Measurements from ENCODE around the gene WDR54.
"Not testable (repeated sequence)": the region's sequence is repeated elsewhere in the genome, so short reads cannot be mapped to it uniquely, and the experiment has no call there.

Gene WDR54

GRCh38 chr2:74458938-74459363 is 37.4 kb downstream of the WDR54 start:
- no peak for DNase-seq (ENCODE audit: low read depth)
- peak overlapping the region; percentile 91 for H3K4me3 ChIP-seq (ENCODE audit: low read depth, low read length)
- no peak for TF ChIP-seq MYC (IDR thresholded peaks at IDR 0.05; ENCODE audit: low read depth, low read length)
- no peak for TF ChIP-seq MAX (IDR thresholded peaks at IDR 0.05; ENCODE audit: low read depth, low read length)

- peak overlapping the region; percentile 91 for H3K4me3 ChIP-seq (ENCODE audit: low read depth, low read length)
- not testable (repeated sequence) for DNase-seq (ENCODE audit: low read depth)
Observed at GRCh38 chr2:74459503-74460118, 38.1 kb downstream of the WDR54 start.

DNA sequence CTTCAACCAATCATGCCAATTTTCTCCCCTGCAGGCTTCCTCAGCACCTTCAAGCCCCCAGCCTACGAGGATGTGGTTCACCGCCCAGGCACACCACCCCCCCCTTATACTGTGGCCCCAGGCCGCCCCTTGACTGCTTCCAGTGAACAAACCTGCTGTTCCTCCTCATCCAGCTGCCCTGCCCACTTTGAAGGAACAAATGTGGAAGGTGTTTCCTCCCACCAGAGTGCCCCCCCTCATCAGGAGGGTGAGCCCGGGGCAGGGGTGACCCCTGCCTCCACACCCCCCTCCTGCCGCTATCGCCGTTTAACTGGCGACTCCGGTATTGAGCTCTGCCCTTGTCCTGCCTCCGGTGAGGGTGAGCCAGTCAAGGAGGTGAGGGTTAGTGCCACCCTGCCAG is 38.7 kb downstream of the WDR54 start:
- not testable (repeated sequence) for DNase-seq (ENCODE audit: low read depth); H3K4me3 ChIP-seq (ENCODE audit: low read depth, low read length)

DNA sequence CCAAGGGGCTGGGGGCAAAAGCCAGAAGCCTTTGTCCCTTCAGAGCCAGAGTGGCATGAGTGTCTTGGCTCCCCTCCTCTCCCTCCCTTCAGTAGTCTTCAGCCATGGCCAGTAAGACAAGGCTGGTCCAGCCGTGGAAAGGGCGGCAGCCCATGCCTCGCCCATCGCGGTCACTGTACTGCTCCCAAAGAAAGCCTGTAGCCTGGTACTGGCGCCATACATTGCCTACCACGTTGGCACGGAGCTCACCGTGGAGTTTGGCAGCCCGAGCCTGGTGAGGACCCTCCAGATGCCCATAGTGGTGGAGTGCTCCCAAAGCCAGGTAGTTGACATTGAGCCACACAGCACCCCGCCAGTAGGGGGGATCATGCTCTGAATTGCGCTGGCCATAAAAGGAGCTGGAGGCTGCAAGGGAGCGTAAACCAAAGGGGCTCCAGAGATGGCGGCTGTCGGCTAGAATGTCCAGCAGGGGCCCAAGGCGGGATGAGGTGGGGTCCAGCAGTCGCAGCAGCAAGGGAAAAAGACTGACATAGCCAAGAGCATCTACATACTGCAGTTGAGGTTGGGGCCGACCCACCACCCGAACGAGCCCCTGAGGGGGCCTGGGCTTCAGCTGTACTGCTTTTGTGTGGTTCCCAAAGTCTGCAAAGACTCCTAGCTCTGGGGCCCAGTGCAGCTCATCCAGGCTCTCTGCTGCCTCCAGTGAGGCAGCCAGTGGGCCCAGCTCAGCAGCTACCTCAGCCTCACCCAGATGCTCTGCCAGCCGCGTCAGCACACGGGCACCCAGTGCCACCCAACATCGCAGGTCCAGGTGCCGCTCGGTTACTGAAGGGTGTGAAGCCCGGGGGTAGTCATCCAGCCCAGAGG is 39.9 kb downstream of the WDR54 start:
- no peak overlapping the region for H3K4me3 ChIP-seq (ENCODE audit: low read depth, low read length)
- TF ChIP-seq MAX (IDR thresholded peaks at IDR 0.05; ENCODE audit: low read depth, low read length) (no peak), POLR2A (IDR thresholded peaks at IDR 0.05; ENCODE audit: extremely low read depth, insufficient read length) (no peak), CTCF (IDR thresholded peaks at IDR 0.05; ENCODE audit: low read depth, low read length) (peak; percentile 49)
- peak; percentile 56 for DNase-seq (ENCODE audit: low read depth)

GRCh38 chr2:74462054-74462785 is 40.7 kb downstream of the WDR54 start:
- no peak for DNase-seq (ENCODE audit: low read depth)
- no peak overlapping the region for H3K4me3 ChIP-seq (ENCODE audit: low read depth, low read length)
- TF ChIP-seq POLR2A (IDR thresholded peaks at IDR 0.05; ENCODE audit: extremely low read depth, insufficient read length) (no peak), MYC (IDR thresholded peaks at IDR 0.05; ENCODE audit: low read depth, low read length) (no peak), MAX (IDR thresholded peaks at IDR 0.05; ENCODE audit: low read depth, low read length) (no peak), CTCF (IDR thresholded peaks at IDR 0.05; ENCODE audit: low read depth, low read length) (no peak)

- no peak for DNase-seq (ENCODE audit: low read depth)
- no peak overlapping the region for H3K4me3 ChIP-seq (ENCODE audit: low read depth, low read length)
- TF ChIP-seq MYC (IDR thresholded peaks at IDR 0.05; ENCODE audit: low read depth, low read length) (no peak), CTCF (IDR thresholded peaks at IDR 0.05; ENCODE audit: low read depth, low read length) (no peak), MAX (IDR thresholded peaks at IDR 0.05; ENCODE audit: low read depth, low read length) (no peak), POLR2A (IDR thresholded peaks at IDR 0.05; ENCODE audit: extremely low read depth, insufficient read length) (no peak)
Observed at GRCh38 chr2:74462786-74463105, 41.2 kb downstream of the WDR54 start.

GRCh38 chr2:74464406-74464805 is 42.9 kb downstream of the WDR54 start:
- peak; percentile 46 for DNase-seq (ENCODE audit: low read depth)
- peak overlapping the region; percentile 80 for H3K4me3 ChIP-seq (ENCODE audit: low read depth, low read length)
- peak; percentile 27; the same call in 1 of the 2 replicates for TF ChIP-seq MAX (IDR thresholded peaks at IDR 0.05; ENCODE audit: low read depth, low read length)
- TF ChIP-seq POLR2A (IDR thresholded peaks at IDR 0.05; ENCODE audit: extremely low read depth, insufficient read length): no peak

- not testable (repeated sequence) for H3K4me3 ChIP-seq (ENCODE audit: low read depth, low read length); DNase-seq (ENCODE audit: low read depth)
Observed at GRCh38 chr2:74470742-74471141, 49.2 kb downstream of the WDR54 start.

Data from NB4 (cell line).